ENCODE results near the gene PSMG2.

DNA sequence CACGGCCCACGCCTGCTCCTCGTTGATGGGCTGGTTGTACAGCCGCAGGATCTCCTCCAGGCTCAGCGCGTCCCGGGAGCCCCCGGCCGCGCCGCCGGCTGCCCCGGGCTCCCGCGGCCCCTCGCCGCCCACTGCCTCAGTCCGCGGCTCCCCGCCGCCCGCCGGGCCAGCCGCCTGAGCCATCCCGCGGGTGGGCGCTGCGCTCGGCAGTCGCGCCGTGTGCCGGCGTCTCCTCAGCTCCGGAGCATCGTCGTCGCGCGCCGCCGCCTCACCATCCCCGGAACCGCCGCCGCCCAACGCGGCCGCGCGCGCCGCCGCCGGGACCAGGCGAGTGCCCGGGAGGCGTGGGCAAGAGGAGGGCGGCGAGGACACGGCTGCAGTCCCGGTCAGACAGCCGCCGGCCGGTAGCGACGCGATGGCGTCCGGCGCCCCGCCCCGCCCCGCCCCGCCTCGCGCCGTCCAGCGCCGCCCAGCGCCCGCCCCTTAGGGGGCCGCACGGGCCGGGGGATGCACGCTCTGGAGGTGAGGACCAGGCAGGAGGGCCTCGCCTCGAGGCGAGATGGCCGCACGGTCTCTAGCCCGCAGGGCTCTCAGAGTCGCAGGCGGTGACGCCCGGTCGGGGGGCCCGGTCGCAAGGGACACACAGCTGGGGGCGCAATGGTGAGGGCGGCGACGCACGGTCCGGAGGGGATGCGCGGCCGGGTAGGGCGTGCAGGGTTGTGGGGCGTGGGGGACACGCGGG lies 45.0 kb upstream of the PSMG2 start, which contains the start of gene SPIRE1:
- no peak for TF ChIP-seq POLR2A (IDR thresholded peaks at IDR 0.05; ENCODE audit: extremely low read depth, insufficient read length)
- TF ChIP-seq, protein P1, sequence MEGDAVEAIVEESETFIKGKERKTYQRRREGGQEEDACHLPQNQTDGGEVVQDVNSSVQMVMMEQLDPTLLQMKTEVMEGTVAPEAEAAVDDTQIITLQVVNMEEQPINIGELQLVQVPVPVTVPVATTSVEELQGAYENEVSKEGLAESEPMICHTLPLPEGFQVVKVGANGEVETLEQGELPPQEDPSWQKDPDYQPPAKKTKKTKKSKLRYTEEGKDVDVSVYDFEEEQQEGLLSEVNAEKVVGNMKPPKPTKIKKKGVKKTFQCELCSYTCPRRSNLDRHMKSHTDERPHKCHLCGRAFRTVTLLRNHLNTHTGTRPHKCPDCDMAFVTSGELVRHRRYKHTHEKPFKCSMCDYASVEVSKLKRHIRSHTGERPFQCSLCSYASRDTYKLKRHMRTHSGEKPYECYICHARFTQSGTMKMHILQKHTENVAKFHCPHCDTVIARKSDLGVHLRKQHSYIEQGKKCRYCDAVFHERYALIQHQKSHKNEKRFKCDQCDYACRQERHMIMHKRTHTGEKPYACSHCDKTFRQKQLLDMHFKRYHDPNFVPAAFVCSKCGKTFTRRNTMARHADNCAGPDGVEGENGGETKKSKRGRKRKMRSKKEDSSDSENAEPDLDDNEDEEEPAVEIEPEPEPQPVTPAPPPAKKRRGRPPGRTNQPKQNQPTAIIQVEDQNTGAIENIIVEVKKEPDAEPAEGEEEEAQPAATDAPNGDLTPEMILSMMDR (IDR thresholded peaks at IDR 0.05; ENCODE audit: low read depth, low read length): no peak

All from NB4 (cell line).